Measurements from ENCODE around the gene PLPP4.

Gene PLPP4

DNA sequence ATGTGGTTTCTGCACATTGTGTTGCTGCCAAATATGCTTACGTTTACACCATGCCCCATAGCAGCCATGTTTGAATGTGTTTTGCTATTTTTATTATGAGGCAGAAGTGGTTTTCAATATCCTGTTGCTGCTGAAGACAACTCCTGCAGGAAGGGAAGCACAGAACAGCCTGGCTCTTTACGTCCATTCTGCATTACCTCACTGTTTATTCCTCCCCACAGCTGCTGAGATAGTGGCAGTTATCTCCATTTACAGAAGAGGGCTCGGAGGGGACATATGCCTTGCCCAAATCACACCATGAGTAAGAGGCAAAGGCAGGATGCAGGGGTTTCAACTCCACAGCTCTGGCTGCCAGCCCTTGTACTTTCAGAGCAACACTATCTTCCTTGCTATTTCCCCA is 35.3 kb downstream of the PLPP4 start:
- no peak for DNase-seq

DNA sequence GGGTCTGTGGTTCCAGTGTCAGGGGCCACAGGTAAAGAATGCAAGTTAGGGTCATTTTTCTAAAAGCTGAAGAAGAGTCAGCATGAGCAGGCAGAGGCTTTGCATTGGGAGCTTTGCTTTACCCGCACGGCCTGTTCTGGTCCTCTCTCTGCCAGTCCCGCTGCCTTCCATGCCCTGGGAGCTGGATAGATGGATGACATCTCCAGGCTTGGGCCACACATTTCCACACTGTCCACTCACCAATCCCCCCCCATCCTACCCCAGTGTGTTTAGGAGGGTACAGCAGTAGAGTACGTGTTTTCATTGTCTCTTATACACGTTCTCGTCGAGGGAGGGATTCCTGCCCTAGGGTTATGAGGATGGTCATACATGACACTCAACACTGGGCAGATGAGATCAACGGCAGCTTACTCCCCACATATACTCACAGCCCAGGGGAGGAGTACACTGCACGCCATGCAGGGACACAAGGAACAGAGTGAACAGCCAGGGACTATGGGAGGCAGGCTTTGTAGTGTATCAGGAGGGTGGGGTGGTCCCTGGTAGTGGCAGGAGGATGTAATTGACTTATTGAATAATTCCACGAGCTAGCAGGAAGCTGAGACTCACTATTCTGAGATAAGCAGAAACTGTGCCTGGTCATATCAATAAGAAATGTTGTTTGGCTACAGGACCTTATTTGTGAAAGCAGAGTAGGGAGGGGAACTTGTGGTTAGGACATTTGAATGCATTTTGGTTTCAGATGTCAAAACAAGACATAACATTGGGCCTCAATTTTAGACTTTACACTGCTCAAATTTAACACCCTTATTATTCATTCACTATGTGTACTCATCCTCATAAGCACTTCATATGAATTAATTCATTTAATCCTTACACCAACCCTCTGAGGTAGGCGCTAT is 36.6 kb downstream of the PLPP4 start:
- DNase-seq = no peak

GRCh38 chr10:120494313-120494710 is 37.3 kb downstream of the PLPP4 start:
- no peak for DNase-seq

DNA sequence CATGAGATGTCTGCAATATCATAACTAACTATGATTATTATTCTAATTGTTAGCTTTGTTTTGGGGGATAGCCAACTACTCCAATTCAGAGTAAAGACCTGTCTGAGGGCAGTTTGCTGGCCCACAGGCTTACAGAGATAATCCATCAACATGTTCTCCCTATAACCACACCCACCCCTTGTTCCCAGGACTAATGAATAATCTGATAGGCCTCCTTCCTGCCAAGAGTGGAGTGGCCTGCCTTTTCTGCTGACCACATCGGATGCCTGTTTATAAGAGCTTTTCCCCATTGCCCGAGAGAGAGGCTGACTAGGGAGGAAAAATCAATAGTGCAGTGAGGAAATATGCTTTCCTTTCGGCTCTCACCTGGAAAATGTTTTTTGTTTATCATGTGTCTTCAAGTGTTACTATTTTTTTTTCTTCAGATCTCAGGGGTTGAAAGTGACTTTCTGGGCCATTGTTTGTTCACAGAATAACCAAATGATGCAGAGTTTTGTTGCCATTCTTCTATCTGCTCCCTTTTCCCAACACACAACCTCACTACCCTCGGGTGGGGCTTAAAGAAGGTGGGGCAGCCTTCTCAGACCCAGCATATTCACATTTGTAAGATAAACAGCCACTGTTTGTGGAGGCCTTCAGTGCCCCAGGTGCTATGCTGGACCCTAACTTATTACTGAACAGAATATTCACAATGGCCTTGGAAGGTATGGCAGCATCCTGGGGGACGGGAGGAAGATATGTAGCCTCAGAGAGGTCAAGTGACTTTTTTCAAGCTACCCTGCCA is 38.4 kb downstream of the PLPP4 start:
- DNase-seq = no peak

GRCh38 chr10:120499883-120500282 is 42.9 kb downstream of the PLPP4 start:
- no peak for DNase-seq

- no peak for DNase-seq
Observed at GRCh38 chr10:120503689-120504088, 46.7 kb downstream of the PLPP4 start.

GRCh38 chr10:120504227-120504626 is 47.2 kb downstream of the PLPP4 start:
- DNase-seq = peak; percentile 31

DNA sequence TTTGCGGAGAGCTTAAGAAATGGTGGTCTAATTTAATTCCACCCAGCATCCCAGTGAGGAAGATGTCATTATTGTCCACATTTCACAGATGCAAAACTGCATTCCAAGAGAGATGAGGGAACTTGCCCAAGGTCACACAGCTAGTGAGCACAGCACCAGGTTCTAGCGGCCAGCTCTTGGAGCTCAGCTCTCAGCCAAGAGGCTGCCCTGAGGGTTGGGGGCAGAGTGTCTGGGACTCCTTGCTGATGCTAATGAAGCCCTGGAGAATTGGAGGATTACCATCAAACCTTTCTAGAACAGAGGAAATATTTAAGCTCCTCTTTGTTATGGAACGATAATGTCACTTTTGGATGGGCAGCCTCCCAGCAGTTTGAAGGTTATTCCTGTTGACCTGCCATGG is 48.0 kb downstream of the PLPP4 start:
- DNase-seq = no peak

GRCh38 chr10:120505866-120506265 is 48.8 kb downstream of the PLPP4 start:
- DNase-seq = no peak

GRCh38 chr10:120506674-120507073 is 49.6 kb downstream of the PLPP4 start:
- no peak for DNase-seq

- no peak for DNase-seq
Observed at GRCh38 chr10:120507175-120507574, 50.1 kb downstream of the PLPP4 start.

- DNase-seq = no peak
Observed at GRCh38 chr10:120507651-120508050, 50.6 kb downstream of the PLPP4 start.

GRCh38 chr10:120508393-120508792 is 51.4 kb downstream of the PLPP4 start:
- DNase-seq = no peak

- DNase-seq = no peak
Observed at GRCh38 chr10:120508966-120509365, 51.9 kb downstream of the PLPP4 start.

- DNase-seq = no peak
Observed at GRCh38 chr10:120511165-120511564, 54.1 kb downstream of the PLPP4 start.

GRCh38 chr10:120513307-120513796 is 56.3 kb downstream of the PLPP4 start:
- no peak for DNase-seq

- no peak for DNase-seq
Observed at GRCh38 chr10:120514035-120514620, 57.1 kb downstream of the PLPP4 start.

DNA sequence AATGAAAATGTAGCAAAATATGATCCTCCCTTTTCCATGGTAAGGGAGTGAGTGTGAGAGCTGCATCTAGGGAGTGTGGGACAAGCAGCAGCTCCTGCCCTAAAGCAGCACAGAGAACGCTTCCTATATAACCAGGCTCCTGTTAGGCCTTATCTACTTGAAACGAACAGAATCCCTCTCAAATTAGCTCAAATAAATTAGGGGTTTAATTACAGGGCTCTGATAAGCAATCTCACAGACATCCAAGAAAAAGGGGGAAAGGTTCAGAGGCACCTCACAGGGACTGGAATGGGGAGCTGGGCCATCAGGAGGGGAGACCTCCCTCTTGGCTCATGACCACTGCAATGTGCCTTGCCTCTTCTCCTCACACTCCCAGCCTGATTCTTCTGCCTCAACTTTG is 57.9 kb downstream of the PLPP4 start:
- no peak for DNase-seq

- no peak for DNase-seq
Observed at GRCh38 chr10:120515741-120516140, 58.7 kb downstream of the PLPP4 start.

DNA sequence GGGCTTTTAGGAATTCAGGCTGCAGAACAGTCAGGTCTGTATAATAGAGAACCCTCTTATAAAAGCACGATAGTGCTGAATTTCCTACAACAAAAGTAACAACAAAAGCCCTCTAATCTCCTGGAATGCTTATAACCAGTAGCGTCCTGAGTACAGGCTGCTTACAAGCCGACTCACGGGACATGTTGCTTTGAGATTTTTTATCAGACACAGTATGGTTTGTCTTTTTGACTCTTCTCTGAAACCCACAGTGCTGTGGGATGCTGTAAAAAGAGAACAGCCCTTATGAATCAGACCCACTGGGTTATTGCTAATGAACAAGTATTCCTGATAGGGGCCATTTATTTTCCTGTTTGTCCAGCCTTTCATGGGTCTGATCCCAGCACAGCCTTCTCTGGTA is 59.4 kb downstream of the PLPP4 start:
- DNase-seq = no peak

GRCh38 chr10:120517196-120517595 is 60.2 kb downstream of the PLPP4 start:
- DNase-seq = no peak

DNA sequence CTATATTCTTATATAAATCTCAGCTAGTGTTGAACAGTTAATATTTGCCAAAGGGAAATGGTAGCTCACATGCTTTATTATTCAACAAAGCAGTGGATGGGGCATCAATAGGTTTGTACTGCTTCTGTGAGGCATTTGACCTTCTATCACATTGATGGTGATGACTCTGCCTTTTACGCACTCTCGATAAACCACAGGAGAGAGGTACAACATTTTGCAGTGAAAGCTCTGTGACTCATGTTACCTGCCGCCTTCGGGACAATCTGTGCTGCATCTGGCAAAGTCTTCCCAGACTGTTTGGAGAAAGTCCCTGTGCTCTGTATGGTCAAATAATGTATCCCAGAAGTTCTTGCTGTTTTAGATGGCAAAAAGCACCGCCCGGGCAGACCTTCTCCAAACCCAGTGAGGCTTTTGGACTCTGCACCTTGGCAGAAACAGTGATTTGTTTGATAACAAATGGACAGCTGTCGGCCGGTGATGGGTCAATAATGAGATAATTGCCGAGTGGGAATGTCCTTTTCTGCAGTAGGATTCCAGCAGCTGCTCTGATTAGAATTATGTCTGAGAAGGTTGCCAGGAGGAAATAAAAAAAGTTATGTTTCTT is 61.0 kb downstream of the PLPP4 start:
- no peak for DNase-seq

- no peak for DNase-seq
Observed at GRCh38 chr10:120521880-120522279, 64.9 kb downstream of the PLPP4 start.

Data from SIG-M5 (cell line).